Measurements from ENCODE around the gene SHC3. TPM values are rescaled to one million over a fixed set of nuclear protein-coding genes. Genes with fewer than 3 reads are reported as not detected.

The SHC3 gene
- total and polyA plus RNA-seq, 8 donors: 0.15 to 1.7 (median 1.0) TPM

- no peaks in the 10 kb centered on the region for H3K4me1 ChIP-seq
- intact Hi-C loops (cut with DNase I; ENCODE audit: low total_unique reads): no loop called here
- TF ChIP-seq POLR2A (IDR thresholded peaks at IDR 0.05) (no peak), POLR2AphosphoS5 (IDR thresholded peaks at IDR 0.05) (no peak), CTCF (IDR thresholded peaks at IDR 0.05) (no peak), EP300 (IDR thresholded peaks at IDR 0.05) (no peak)
- WGBS, 5 donors: 88 to 100% (median 95%) methylated on average over 3 of the region's 3 CpGs
- H3K27ac ChIP-seq: no peak overlapping the region
- DNase-seq: no peak
- no peaks in the 10 kb centered on the region for H3K27me3 ChIP-seq
- no peak overlapping the region for H3K4me3 ChIP-seq
- H3K36me3 ChIP-seq: no peaks in the 10 kb centered on the region
- no peaks in the 10 kb centered on the region for H3K9me3 ChIP-seq
Measured at GRCh38 chr9:89073397-89073796, 105.2 kb downstream of the SHC3 start.

- 59 to 90% (median 78%) methylated on average over 4 of the region's 4 CpGs for WGBS, 5 donors
- no peaks in the 10 kb centered on the region for H3K9me3 ChIP-seq
- DNase-seq: no peak
- H3K27me3 ChIP-seq: no peaks in the 10 kb centered on the region
- TF ChIP-seq EP300 (IDR thresholded peaks at IDR 0.05): no peak
- no peak for TF ChIP-seq CTCF (IDR thresholded peaks at IDR 0.05)
- no peak for TF ChIP-seq POLR2A (IDR thresholded peaks at IDR 0.05)
- no peak for TF ChIP-seq POLR2AphosphoS5 (IDR thresholded peaks at IDR 0.05)
- intact Hi-C loops (cut with DNase I; ENCODE audit: low total_unique reads): no loop called here
- no peak overlapping the region for H3K4me3 ChIP-seq
- H3K27ac ChIP-seq: no peak overlapping the region
- H3K4me1 ChIP-seq: no peaks in the 10 kb centered on the region
- no peaks in the 10 kb centered on the region for H3K36me3 ChIP-seq
Measured at GRCh38 chr9:89071591-89071990, 107.0 kb downstream of the SHC3 start.

GRCh38 chr9:89066835-89067234, 111.8 kb downstream of the SHC3 start:
- WGBS, 5 donors: 66 to 80% (median 76%) methylated on average over 4 of the region's 4 CpGs
- no peak for TF ChIP-seq POLR2A (IDR thresholded peaks at IDR 0.05)
- no peak for TF ChIP-seq POLR2AphosphoS5 (IDR thresholded peaks at IDR 0.05)
- no peak for TF ChIP-seq EP300 (IDR thresholded peaks at IDR 0.05)
- no peak for TF ChIP-seq CTCF (IDR thresholded peaks at IDR 0.05)
- no peaks in the 10 kb centered on the region for H3K9me3 ChIP-seq
- DNase-seq: no peak
- intact Hi-C loops (cut with DNase I; ENCODE audit: low total_unique reads): no loop called here
- no peak overlapping the region for H3K4me3 ChIP-seq
- H3K36me3 ChIP-seq: no peaks in the 10 kb centered on the region
- no peaks in the 10 kb centered on the region for H3K4me1 ChIP-seq
- no peak overlapping the region for H3K27ac ChIP-seq
- no peaks in the 10 kb centered on the region for H3K27me3 ChIP-seq

GRCh38 chr9:89065921-89066320, 112.7 kb downstream of the SHC3 start:
- 76 to 87% (median 82%) methylated on average over 6 of the region's 6 CpGs for WGBS, 5 donors
- no peaks in the 10 kb centered on the region for H3K36me3 ChIP-seq
- intact Hi-C loops (cut with DNase I; ENCODE audit: low total_unique reads): no loop called here
- H3K4me3 ChIP-seq: no peak overlapping the region
- H3K27ac ChIP-seq: no peak overlapping the region
- DNase-seq: no peak
- no peak for TF ChIP-seq POLR2A (IDR thresholded peaks at IDR 0.05)
- TF ChIP-seq EP300 (IDR thresholded peaks at IDR 0.05): no peak
- no peak for TF ChIP-seq POLR2AphosphoS5 (IDR thresholded peaks at IDR 0.05)
- no peak for TF ChIP-seq CTCF (IDR thresholded peaks at IDR 0.05)
- H3K4me1 ChIP-seq: no peaks in the 10 kb centered on the region
- H3K9me3 ChIP-seq: no peaks in the 10 kb centered on the region
- no peaks in the 10 kb centered on the region for H3K27me3 ChIP-seq

Measured in stomach (tissue), 9 donors.